HCT116 (cell line): ENCODE measurements around the gene C10orf90.

Experiments
- EZH2phosphoT487 ChIP-seq: fragments of 200-600 bp; IDR thresholded peaks from 2 replicates; pipeline ENCODE4 v1.6.1; 2018; ENCODE audit warnings: antibody characterized with exemption, borderline replicate concordance
- POLR2A ChIP-seq: IDR thresholded peaks from 2 replicates; pipeline ENCODE4 v1.7.0; 2011; ENCODE audit warnings: borderline replicate concordance; ENCODE audit not compliant: insufficient read depth, insufficient read length; ENCODE audit errors: extremely low read depth
- POLR2AphosphoS5 ChIP-seq: IDR thresholded peaks from 2 replicates; pipeline ENCODE4 v1.6.1; 2011; ENCODE audit warnings: mild to moderate bottlenecking, low read depth, low read length, moderate library complexity
- SRF ChIP-seq: IDR thresholded peaks from 2 replicates; pipeline ENCODE4 v1.6.1; 2012; ENCODE audit warnings: low read depth
- TF ChIP-seq, protein P1 (sequence below), 3 experiments: fragments of 200-600 bp in 1 of 3; sonication (generic) in 1 of 3; IDR thresholded peaks in 2 of 3; conservative IDR thresholded peaks in 1 of 3; 2 replicates each; pipeline ENCODE4 v1.5.1; 2012 to 2017; ENCODE audit warnings: low read depth in 2 of 3, low read length in 2 of 3, antibody characterized with exemption in 1 of 3, borderline replicate concordance in 1 of 3, control low read depth in 1 of 3, mild to moderate bottlenecking in 1 of 3, mixed read lengths in 1 of 3, mixed run types in 1 of 3, moderate library complexity in 1 of 3; ENCODE audit not compliant: insufficient read depth in 1 of 3
- TF ChIP-seq, protein P2 (sequence below): IDR thresholded peaks from 2 replicates; pipeline ENCODE4 v1.6.1; 2012; ENCODE audit warnings: low read depth

GRCh38 chr10:126439942-126440341 lies 230.6 kb downstream of the C10orf90 start:
- TF ChIP-seq, protein P1, sequence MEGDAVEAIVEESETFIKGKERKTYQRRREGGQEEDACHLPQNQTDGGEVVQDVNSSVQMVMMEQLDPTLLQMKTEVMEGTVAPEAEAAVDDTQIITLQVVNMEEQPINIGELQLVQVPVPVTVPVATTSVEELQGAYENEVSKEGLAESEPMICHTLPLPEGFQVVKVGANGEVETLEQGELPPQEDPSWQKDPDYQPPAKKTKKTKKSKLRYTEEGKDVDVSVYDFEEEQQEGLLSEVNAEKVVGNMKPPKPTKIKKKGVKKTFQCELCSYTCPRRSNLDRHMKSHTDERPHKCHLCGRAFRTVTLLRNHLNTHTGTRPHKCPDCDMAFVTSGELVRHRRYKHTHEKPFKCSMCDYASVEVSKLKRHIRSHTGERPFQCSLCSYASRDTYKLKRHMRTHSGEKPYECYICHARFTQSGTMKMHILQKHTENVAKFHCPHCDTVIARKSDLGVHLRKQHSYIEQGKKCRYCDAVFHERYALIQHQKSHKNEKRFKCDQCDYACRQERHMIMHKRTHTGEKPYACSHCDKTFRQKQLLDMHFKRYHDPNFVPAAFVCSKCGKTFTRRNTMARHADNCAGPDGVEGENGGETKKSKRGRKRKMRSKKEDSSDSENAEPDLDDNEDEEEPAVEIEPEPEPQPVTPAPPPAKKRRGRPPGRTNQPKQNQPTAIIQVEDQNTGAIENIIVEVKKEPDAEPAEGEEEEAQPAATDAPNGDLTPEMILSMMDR (IDR thresholded peaks at IDR 0.05 in 2 of 3, conservative IDR thresholded peaks at IDR 0.05 in 1 of 3; ENCODE audit: borderline replicate concordance in 1 of 3, insufficient read depth in 1 of 3, low read depth in 2 of 3, low read length in 2 of 3): no peak
- TF ChIP-seq POLR2AphosphoS5 (no peak), POLR2A (no peak), SRF (no peak), EZH2phosphoT487 (no peak)
- TF ChIP-seq, protein P2, sequence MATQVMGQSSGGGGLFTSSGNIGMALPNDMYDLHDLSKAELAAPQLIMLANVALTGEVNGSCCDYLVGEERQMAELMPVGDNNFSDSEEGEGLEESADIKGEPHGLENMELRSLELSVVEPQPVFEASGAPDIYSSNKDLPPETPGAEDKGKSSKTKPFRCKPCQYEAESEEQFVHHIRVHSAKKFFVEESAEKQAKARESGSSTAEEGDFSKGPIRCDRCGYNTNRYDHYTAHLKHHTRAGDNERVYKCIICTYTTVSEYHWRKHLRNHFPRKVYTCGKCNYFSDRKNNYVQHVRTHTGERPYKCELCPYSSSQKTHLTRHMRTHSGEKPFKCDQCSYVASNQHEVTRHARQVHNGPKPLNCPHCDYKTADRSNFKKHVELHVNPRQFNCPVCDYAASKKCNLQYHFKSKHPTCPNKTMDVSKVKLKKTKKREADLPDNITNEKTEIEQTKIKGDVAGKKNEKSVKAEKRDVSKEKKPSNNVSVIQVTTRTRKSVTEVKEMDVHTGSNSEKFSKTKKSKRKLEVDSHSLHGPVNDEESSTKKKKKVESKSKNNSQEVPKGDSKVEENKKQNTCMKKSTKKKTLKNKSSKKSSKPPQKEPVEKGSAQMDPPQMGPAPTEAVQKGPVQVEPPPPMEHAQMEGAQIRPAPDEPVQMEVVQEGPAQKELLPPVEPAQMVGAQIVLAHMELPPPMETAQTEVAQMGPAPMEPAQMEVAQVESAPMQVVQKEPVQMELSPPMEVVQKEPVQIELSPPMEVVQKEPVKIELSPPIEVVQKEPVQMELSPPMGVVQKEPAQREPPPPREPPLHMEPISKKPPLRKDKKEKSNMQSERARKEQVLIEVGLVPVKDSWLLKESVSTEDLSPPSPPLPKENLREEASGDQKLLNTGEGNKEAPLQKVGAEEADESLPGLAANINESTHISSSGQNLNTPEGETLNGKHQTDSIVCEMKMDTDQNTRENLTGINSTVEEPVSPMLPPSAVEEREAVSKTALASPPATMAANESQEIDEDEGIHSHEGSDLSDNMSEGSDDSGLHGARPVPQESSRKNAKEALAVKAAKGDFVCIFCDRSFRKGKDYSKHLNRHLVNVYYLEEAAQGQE: no peak
